GM12878 (cell line): ENCODE results near the gene SH3GL2. TPM values are rescaled to one million over a fixed set of nuclear protein-coding genes. Genes with fewer than 3 reads are reported as not detected.

Source experiments
- ATAC-seq: fragments of 200-7000 bp; cut with Tn5 transposase; 3 replicates; pipeline ENCODE4 v1.9.1; 2020; ENCODE audit warnings: mild to moderate bottlenecking, moderate library complexity
- BruUV-seq: library from RNA; stranded (reverse); fragments of 400-500 nt; replicated peaks from 2 replicates; lab custom pipeline; 2021; lab: Mats Ljungman, UMichigan
- CTCF ChIA-PET: fragments of 300-600 bp; sonication (Branson Sonifier 250); formaldehyde crosslinking; extraction: SDS; loops from one replicate; lab custom pipeline; 2021; ENCODE audit warnings: inconsistent platforms; lab: Yijun Ruan, JAX
- POLR2A ChIA-PET: fragments of 350-600 bp; formaldehyde crosslinking; extraction: SDS; loops from one replicate; lab custom pipeline; 2021; ENCODE audit warnings: inconsistent platforms; lab: Charles Lee
- RAD21 ChIA-PET: fragments of 300-600 bp; sonication (Branson Sonifier 250); formaldehyde crosslinking; loops from one replicate; lab custom pipeline; 2023; ENCODE audit warnings: antibody characterized with exemption; ENCODE audit not compliant: unreplicated experiment; lab: Charles Lee
- SMC1A ChIA-PET: fragments of 300-600 bp; sonication (Branson Sonifier 250); formaldehyde crosslinking; loops from one replicate; lab custom pipeline; 2023; ENCODE audit not compliant: unreplicated experiment, uncharacterized antibody; lab: Charles Lee
- DNase-seq: peaks from one replicate; pipeline ENCODE4 v3.0.0-alpha.2; 2011; ENCODE audit warnings: low read depth, low spot score
- FAIRE-seq: peaks from 3 replicates; lab custom pipeline; 2011; peaks lifted over from hg19 to GRCh38; lab: Jason Lieb, UNC
- H2AFZ ChIP-seq: 2 replicates; pipeline ENCODE4 v1.6.0; 2011; ENCODE audit warnings: low read depth, low read length, control low read depth; ENCODE audit not compliant: control insufficient read depth
- H3K27ac ChIP-seq: 2 replicates; pipeline ENCODE4 v1.5.1; 2011; ENCODE audit warnings: control low read depth; ENCODE audit not compliant: control insufficient read depth, insufficient read depth
- H3K27me3 ChIP-seq, 2 experiments: replicated peaks in 1 of 2; 2 replicates each; pipeline versions ENCODE4 v1.6.0 to v1.6.1; 2011; ENCODE audit warnings: low read length in 1 of 2; ENCODE audit not compliant: control insufficient read depth in 2 of 2, insufficient read depth in 2 of 2
- H3K36me3 ChIP-seq, 2 experiments: 2 replicates each; pipeline ENCODE4 v1.5.1; 2011; ENCODE audit warnings: low read length in 1 of 2; ENCODE audit not compliant: control insufficient read depth in 2 of 2, insufficient read depth in 2 of 2
- H3K4me1 ChIP-seq: 2 replicates; pipeline ENCODE4 v1.6.1; 2011; ENCODE audit warnings: mild to moderate bottlenecking, low read length, moderate library complexity, mixed read lengths; ENCODE audit not compliant: control insufficient read depth, insufficient read depth
- H3K4me2 ChIP-seq: 2 replicates; pipeline ENCODE4 v1.6.0; 2011; ENCODE audit warnings: control low read depth; ENCODE audit not compliant: control insufficient read depth, insufficient read depth
- H3K4me3 ChIP-seq: fragments of 200-600 bp; sonication (generic); 2 replicates; pipeline ENCODE4 v1.5.1; 2016
- H3K79me2 ChIP-seq: 2 replicates; pipeline ENCODE4 v1.6.0; 2011; ENCODE audit warnings: low read length; ENCODE audit not compliant: control insufficient read depth, insufficient read depth
- H3K9ac ChIP-seq: 2 replicates; pipeline ENCODE4 v1.8.0; 2011; ENCODE audit warnings: low read length, control low read depth, mixed read lengths; ENCODE audit not compliant: control insufficient read depth, insufficient read depth
- H3K9me3 ChIP-seq: replicated peaks from 3 replicates; pipeline ENCODE4 v1.5.1; 2011; ENCODE audit warnings: mild to moderate bottlenecking, low read length; ENCODE audit not compliant: control insufficient read depth, insufficient read depth
- H4K20me1 ChIP-seq: 2 replicates; pipeline ENCODE4 v1.6.0; 2011; ENCODE audit not compliant: control insufficient read depth, insufficient read depth
- CEBPB ChIP-seq, 2 experiments: fragments of 150-350 bp in 1 of 2; IDR thresholded peaks; 2 replicates each; pipeline ENCODE4 v1.6.1; 2012 to 2014; ENCODE audit warnings: low read depth in 2 of 2, low read length in 2 of 2, borderline replicate concordance in 1 of 2, inconsistent platforms in 1 of 2
- EGR1 ChIP-seq, 2 experiments: IDR thresholded peaks; 1 replicate in 1 of 2; 2 replicates in 1 of 2; pipeline ENCODE4 v1.6.1; 2011 to 2012; ENCODE audit warnings: low read depth in 2 of 2, low read length in 2 of 2, borderline replicate concordance in 1 of 2, mild to moderate bottlenecking in 1 of 2, moderate library complexity in 1 of 2
- ELK1 ChIP-seq: IDR thresholded peaks from 2 replicates; pipeline ENCODE4 v1.6.1; 2012; ENCODE audit warnings: low read depth, low read length, improper control_type of control experiment
- GATAD2B ChIP-seq: fragments of 450-650 bp; conservative IDR thresholded peaks from 2 replicates; pipeline ENCODE4 v1.6.1; 2017; ENCODE audit warnings: low read depth, mild to moderate bottlenecking, moderate library complexity
- HDAC6 ChIP-seq: fragments of 200-600 bp; sonication (generic); IDR thresholded peaks from one replicate; pipeline ENCODE4 v1.8.0; 2017; ENCODE audit warnings: antibody characterized with exemption; ENCODE audit not compliant: unreplicated experiment
- KLF5 ChIP-seq: fragments of 450-650 bp; IDR thresholded peaks from 2 replicates; pipeline ENCODE4 v1.6.1; 2014; ENCODE audit warnings: mild to moderate bottlenecking; ENCODE audit not compliant: partially characterized antibody
- NBN ChIP-seq: fragments of 450-650 bp; IDR thresholded peaks from 2 replicates; pipeline ENCODE4 v1.6.1; 2016
- NFXL1 ChIP-seq: fragments of 450-650 bp; IDR thresholded peaks from 2 replicates; pipeline ENCODE4 v1.6.1; 2017; ENCODE audit warnings: antibody characterized with exemption, mild to moderate bottlenecking, borderline replicate concordance
- NFYA ChIP-seq: IDR thresholded peaks from 2 replicates; pipeline ENCODE4 v1.6.1; 2011; ENCODE audit warnings: low read depth, mild to moderate bottlenecking, low read length, improper control_type of control experiment, borderline replicate concordance
- RBBP5 ChIP-seq: fragments of 200-600 bp; sonication (generic); conservative IDR thresholded peaks from 2 replicates; pipeline ENCODE4 v1.6.1; 2016
- RCOR1 ChIP-seq: conservative IDR thresholded peaks from 2 replicates; pipeline ENCODE4 v1.6.1; 2012; ENCODE audit warnings: low read depth, low read length, improper control_type of control experiment
- RELA ChIP-seq: fragments of 450-650 bp; IDR thresholded peaks from 2 replicates; pipeline ENCODE4 v1.8.0; 2014; ENCODE audit warnings: borderline replicate concordance; ENCODE audit not compliant: partially characterized antibody
- RELB ChIP-seq: fragments of 450-650 bp; IDR thresholded peaks from 2 replicates; pipeline ENCODE4 v1.6.1; 2017; ENCODE audit warnings: low read depth, mild to moderate bottlenecking, moderate library complexity
- RFX5 ChIP-seq: IDR thresholded peaks from 2 replicates; pipeline ENCODE4 v1.6.1; 2011; ENCODE audit warnings: low read depth, low read length, improper control_type of control experiment
- SKIL ChIP-seq: fragments of 450-650 bp; IDR thresholded peaks from 2 replicates; pipeline ENCODE4 v1.6.1; 2017; ENCODE audit warnings: mild to moderate bottlenecking, low read depth, inconsistent platforms; ENCODE audit not compliant: poor library complexity, severe bottlenecking
- SMAD1 ChIP-seq: fragments of 450-650 bp; IDR thresholded peaks from 2 replicates; pipeline ENCODE4 v1.6.1; 2018; ENCODE audit warnings: mild to moderate bottlenecking, low read depth; ENCODE audit not compliant: partially characterized antibody
- SP1 ChIP-seq: IDR thresholded peaks from one replicate; pipeline ENCODE4 v1.6.1; 2011; ENCODE audit warnings: low read depth, low read length
- USF2 ChIP-seq: IDR thresholded peaks from 2 replicates; pipeline ENCODE4 v1.6.1; 2011; ENCODE audit warnings: low read depth, low read length, improper control_type of control experiment, borderline replicate concordance
- WGBS: methylation state at CpG from one replicate; pipeline ENCODE4 v1.1.6; 2016; ENCODE audit warnings: low lambda C conversion rate; ENCODE audit not compliant: insufficient replicate concordance, insufficient coverage; ENCODE audit errors: missing lambda C conversion rate; 5-methylcytosine and 5-hydroxymethylcytosine counted together
- in situ Hi-C: fragments of 300-500 bp; cut with MboI; formaldehyde crosslinking; loops from 9 replicates; pipeline ENCODE4 v1.14.3; 2018; ENCODE audit warnings: mixed read lengths
- intact Hi-C: fragments of 100-400 bp; cut with micrococcal nuclease; formaldehyde crosslinking; loops from one replicate; pipeline ENCODE4 v1.14.2; 2022; ENCODE audit not compliant: unreplicated experiment
- polyA plus RNA-seq, 11 experiments: library from polyadenylated mRNA; depleted of rRNA in 4 of 11; unstranded in 6 of 11; stranded (reverse) in 5 of 11; fragments of >200 nt; fragmentation: Nextera tagmentation in 4 of 11; fragmentation: Illumina TruSeq in 1 of 11; extraction: Ambion mirVana in 4 of 11; extraction: Trizol in 1 of 11; gene quantifications; 1 replicate in 1 of 11; 2 replicates in 10 of 11; pipeline versions ENCODE4 v1.2.1 to v1.2.3, GENCODE V29; 2011 to 2016; ENCODE audit warnings: inconsistent platforms in 2 of 11, missing spikeins in 2 of 11, low read depth in 1 of 11
- total RNA-seq, 4 experiments: library from RNA; depleted of rRNA in 3 of 4; stranded (reverse); fragments of >200 nt in 3 of 4; fragmentation: Illumina TruSeq in 1 of 4; extraction: Trizol in 1 of 4; gene quantifications; 2 replicates each; pipeline versions ENCODE4 v1.2.1 to v1.2.3, GENCODE V29; 2013 to 2021

Gene SH3GL2
- total and polyA plus RNA-seq, 10 of the 15 experiments (the other 5 are each of a cell fraction or from before 2014, with no cell fraction given) = not detected

- TF ChIP-seq SKIL (no peak), SMAD1 (no peak), RBBP5 (no peak)
Measured at GRCh38 chr9:17636821-17637220, 58.0 kb downstream of the SH3GL2 start (continued).

- H3K36me3 ChIP-seq = no peaks in the 10 kb centered on the region
- FAIRE-seq (no peak), DNase-seq (no peak), ATAC-seq (no peak)
- intact Hi-C loops (no loop called here), in situ Hi-C loops (no loop called here)
- no peak overlapping the region for H3K4me2 ChIP-seq
- H3K4me1 ChIP-seq = no peaks in the 10 kb centered on the region
- H3K27ac ChIP-seq = no peak overlapping the region
- POLR2A ChIA-PET = no interaction called here
- no peaks in the 10 kb centered on the region for H3K79me2 ChIP-seq
- H4K20me1 ChIP-seq = no peaks in the 10 kb centered on the region
- H3K4me3 ChIP-seq = no peak overlapping the region
- RAD21 ChIA-PET = no interaction called here
- H3K9ac ChIP-seq = no peak overlapping the region
- CTCF ChIA-PET = no interaction called here
- SMC1A ChIA-PET = no interaction called here
- H3K27me3 ChIP-seq = no peaks in the 10 kb centered on the region
- 2% methylated on average over 3 of the region's 3 CpGs for WGBS
- no peaks in the 10 kb centered on the region for H3K9me3 ChIP-seq
- H2AFZ ChIP-seq = no peak overlapping the region
- BruUV-seq = no TSS peak
- TF ChIP-seq RFX5 = no peak
- TF ChIP-seq NFXL1 = no peak
- TF ChIP-seq KLF5 = no peak
- no peak for TF ChIP-seq NFYA
- no peak for TF ChIP-seq CEBPB (IDR thresholded peaks at IDR 0.05; ENCODE audit: borderline replicate concordance in 1 of 2, low read depth in 2 of 2, low read length in 2 of 2)
- TF ChIP-seq RELB = no peak
- TF ChIP-seq RELA = no peak
- TF ChIP-seq USF2 = no peak
- no peak for TF ChIP-seq RCOR1
- TF ChIP-seq NBN = no peak
- no peak for TF ChIP-seq GATAD2B
- TF ChIP-seq HDAC6 = no peak
- no peak for TF ChIP-seq EGR1 (IDR thresholded peaks at IDR 0.05; ENCODE audit: borderline replicate concordance in 1 of 2, low read depth in 2 of 2, low read length in 2 of 2)
- TF ChIP-seq SP1 = no peak
- TF ChIP-seq ELK1 = no peak
Measured at GRCh38 chr9:17637229-17637628, 58.4 kb downstream of the SH3GL2 start.
